SK-N-SH (cell line): ENCODE results near the gene ASAP2. TPM values are rescaled to one million over a fixed set of nuclear protein-coding genes. Genes with fewer than 3 reads are reported as not detected.

ENCODE experiments used
- CTCF ChIA-PET: fragments of 300-600, 350-600 bp; formaldehyde crosslinking; extraction: SDS; loops from one replicate; lab custom pipeline; 2021; lab: Yijun Ruan, JAX
- POLR2A ChIA-PET: fragments of 350-600 bp; sonication (Branson Sonifier 250); formaldehyde crosslinking; extraction: SDS; loops from one replicate; lab custom pipeline; 2020; ENCODE audit warnings: antibody characterized with exemption, inconsistent platforms; lab: Yijun Ruan, JAX
- DNase-seq: peaks from one replicate; pipeline ENCODE4 v3.0.0; 2012
- H2AFZ ChIP-seq: fragments of 200-600 bp; sonication (generic); 2 replicates; pipeline ENCODE4 v1.8.1; 2016; ENCODE audit warnings: antibody characterized with exemption, mild to moderate bottlenecking, low read depth
- H3F3A ChIP-seq: fragments of 200-600 bp; sonication (generic); replicated peaks from 2 replicates; pipeline ENCODE3; 2016; ENCODE audit warnings: antibody characterized with exemption, mild to moderate bottlenecking; ENCODE audit not compliant: insufficient read depth
- H3K27ac ChIP-seq, 2 experiments: fragments of 200-500 bp in 1 of 2; fragments of 200-600 bp in 1 of 2; sonication (Bioruptor generic) in 1 of 2; sonication (generic), shearing (Covaris generic) in 1 of 2; 2 replicates each; pipeline versions ENCODE4 v1.5.1 to v1.6.1; 2014 to 2016; ENCODE audit warnings: low read depth in 2 of 2, inconsistent platforms in 1 of 2, low read length in 1 of 2, mild to moderate bottlenecking in 1 of 2, mixed read lengths in 1 of 2
- H3K27me3 ChIP-seq: fragments of 200-600 bp; sonication (generic), shearing (Covaris generic); 2 replicates; pipeline ENCODE4 v1.6.1; 2016; ENCODE audit warnings: mixed run types; ENCODE audit not compliant: insufficient read depth
- H3K36me3 ChIP-seq, 2 experiments: fragments of 200-500 bp in 1 of 2; fragments of 200-600 bp in 1 of 2; sonication (Bioruptor generic) in 1 of 2; sonication (generic) in 1 of 2; replicated peaks in 1 of 2; 2 replicates each; pipeline versions ENCODE3 to v1.5.1; 2014 to 2016; ENCODE audit warnings: low read length in 1 of 2, mild to moderate bottlenecking in 1 of 2; ENCODE audit not compliant: insufficient read depth in 2 of 2, control insufficient read depth in 1 of 2
- H3K4me1 ChIP-seq, 2 experiments: fragments of 200-500 bp in 1 of 2; fragments of 200-600 bp in 1 of 2; sonication (Bioruptor generic) in 1 of 2; sonication (generic), shearing (Covaris generic) in 1 of 2; 2 replicates each; pipeline versions ENCODE4 v1.5.1 to v1.6.1; 2014 to 2016; ENCODE audit warnings: low read depth in 1 of 2, low read length in 1 of 2, mixed run types in 1 of 2; ENCODE audit not compliant: insufficient read depth in 2 of 2, control insufficient read depth in 1 of 2
- H3K4me2 ChIP-seq: fragments of 200-600 bp; sonication (generic), shearing (Covaris generic); 2 replicates; pipeline ENCODE4 v1.6.1; 2017; ENCODE audit warnings: mixed run types
- H3K4me3 ChIP-seq, 2 experiments: fragments of 200-500 bp in 1 of 2; fragments of 200-600 bp in 1 of 2; sonication (Bioruptor generic) in 1 of 2; sonication (generic), shearing (Covaris generic) in 1 of 2; 2 replicates each; pipeline versions ENCODE4 v1.5.1 to v1.8.1; 2014 to 2016; ENCODE audit warnings: low read depth in 2 of 2, inconsistent platforms in 1 of 2, low read length in 1 of 2, mild to moderate bottlenecking in 1 of 2, mixed read lengths in 1 of 2, moderate library complexity in 1 of 2
- H3K79me2 ChIP-seq: fragments of 200-600 bp; sonication (generic); 2 replicates; pipeline ENCODE4 v1.8.1; 2017; ENCODE audit warnings: mild to moderate bottlenecking; ENCODE audit not compliant: insufficient read depth
- H3K9ac ChIP-seq: fragments of 200-600 bp; sonication (generic); 2 replicates; pipeline ENCODE4 v1.6.1; 2017; ENCODE audit warnings: mixed run types
- H3K9me2 ChIP-seq: fragments of 200-600 bp; sonication (generic); 2 replicates; pipeline ENCODE4 v1.6.1; 2017; ENCODE audit warnings: mixed run types
- H3K9me3 ChIP-seq: fragments of 200-600 bp; sonication (generic); 2 replicates; pipeline ENCODE4 v1.6.1; 2017; ENCODE audit warnings: mixed run types, mild to moderate bottlenecking, moderate library complexity
- H4K20me1 ChIP-seq: fragments of 200-600 bp; sonication (generic); 2 replicates; pipeline ENCODE4 v1.6.1; 2017; ENCODE audit warnings: mild to moderate bottlenecking, mixed run types; ENCODE audit not compliant: insufficient read depth
- CHD2 ChIP-seq: fragments of 150-350 bp; IDR thresholded peaks from 2 replicates; pipeline ENCODE4 v1.6.1; 2018; ENCODE audit warnings: low read length; ENCODE audit not compliant: partially characterized antibody
- FOSL2 ChIP-seq: IDR thresholded peaks from 2 replicates; pipeline ENCODE4 v1.4.0; 2012; ENCODE audit warnings: low read depth, mild to moderate bottlenecking, moderate library complexity, borderline replicate concordance
- FOXJ3 ChIP-seq: sonication (generic); formaldehyde crosslinking; IDR thresholded peaks from 2 replicates; pipeline ENCODE4 v1.5.1; 2020; ENCODE audit warnings: mild to moderate bottlenecking, missing genetic modification reagents
- GATA2 ChIP-seq: sonication (generic); formaldehyde crosslinking; IDR thresholded peaks from 2 replicates; pipeline ENCODE4 v1.5.0; 2020; ENCODE audit warnings: mild to moderate bottlenecking, missing genetic modification reagents
- MEF2A ChIP-seq: IDR thresholded peaks from 2 replicates; pipeline ENCODE4 v1.4.0; 2012; ENCODE audit warnings: low read depth, borderline replicate concordance
- NRF1 ChIP-seq: IDR thresholded peaks from 2 replicates; pipeline ENCODE4 v1.6.1; 2012; ENCODE audit warnings: low read depth, mild to moderate bottlenecking, low read length
- RAD21 ChIP-seq: IDR thresholded peaks from 2 replicates; pipeline ENCODE4 v1.6.1; 2012; ENCODE audit warnings: mild to moderate bottlenecking, low read length
- RCOR1 ChIP-seq: fragments of 150-350 bp; IDR thresholded peaks from 2 replicates; pipeline ENCODE4 v1.6.1; 2017; ENCODE audit warnings: antibody characterized with exemption, low read length
- SMC3 ChIP-seq: IDR thresholded peaks from 2 replicates; pipeline ENCODE4 v1.6.1; 2012; ENCODE audit warnings: low read depth, low read length, improper control_type of control experiment
- TEAD4 ChIP-seq: IDR thresholded peaks from 2 replicates; pipeline ENCODE4 v1.4.0; 2012; ENCODE audit warnings: mild to moderate bottlenecking, borderline replicate concordance; ENCODE audit not compliant: insufficient read depth
- YY1 ChIP-seq: IDR thresholded peaks from 2 replicates; pipeline ENCODE4 v1.4.0; 2012; ENCODE audit warnings: low read depth, mild to moderate bottlenecking
- WGBS: methylation state at CpG from one replicate; pipeline ENCODE4 v1.1.6; 2017; ENCODE audit warnings: low lambda C conversion rate; 5-methylcytosine and 5-hydroxymethylcytosine counted together
- polyA plus RNA-seq, 3 experiments: library from polyadenylated mRNA; depleted of rRNA; stranded (reverse); fragments of >200 nt; gene quantifications; 2 replicates each; pipeline ENCODE4 v1.2.3, GENCODE V29; 2012
- TF ChIP-seq, protein P1 (sequence below): IDR thresholded peaks from 2 replicates; pipeline ENCODE4 v1.4.0; 2012; ENCODE audit warnings: low read depth
- TF ChIP-seq, protein P2 (sequence below): IDR thresholded peaks from 2 replicates; pipeline ENCODE4 v1.4.0; 2012; ENCODE audit warnings: low read depth, borderline replicate concordance
- TF ChIP-seq, protein P3 (sequence below): fragments of 150-350 bp; IDR thresholded peaks from 2 replicates; pipeline ENCODE4 v1.6.1; 2016; ENCODE audit warnings: mild to moderate bottlenecking, low read depth, low read length
- TF ChIP-seq, protein P4 (sequence below): IDR thresholded peaks from 2 replicates; pipeline ENCODE4 v1.4.0; 2012; ENCODE audit warnings: low read depth, borderline replicate concordance

Gene ASAP2
- polyA plus RNA-seq, 1 of the 3 experiments (the other 2 are of a cell fraction), result 37.9 TPM

DNA sequence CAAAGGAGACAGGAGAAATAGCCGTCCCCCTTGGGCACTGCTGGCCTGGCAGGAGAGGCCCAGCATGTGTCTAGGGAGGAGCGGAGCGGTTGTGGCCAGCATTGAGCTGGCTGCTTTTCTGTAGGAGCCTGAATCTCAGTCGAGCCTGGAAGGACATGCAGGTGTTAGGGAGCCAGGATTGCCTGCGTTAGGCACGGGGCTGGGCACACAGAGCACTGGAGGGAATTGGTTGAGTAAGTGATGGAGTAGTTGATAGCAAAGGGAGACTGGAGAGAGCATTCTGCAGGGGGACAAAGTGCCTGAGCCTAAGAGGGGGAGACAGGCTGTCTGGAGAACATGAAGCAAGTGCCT is 22.8 kb downstream of the ASAP2 start:
- POLR2A ChIA-PET, result interaction anchor here (1.1 to 1.3 kb wide), 2 partner anchors 21 to 80 kb away, joined by 3 to 4 read pairs; no protein-coding TSS in a partner anchor
- Histone ChIP-seq H3F3A (peaks cover 60% of the 10 kb centered on the region), H3K9me3 (no peaks in the 10 kb centered on the region), H3K79me2 (peaks cover 89% of the 10 kb centered on the region), H2AFZ (no peak overlapping the region), H3K9me2 (no peaks in the 10 kb centered on the region), H3K9ac (peak overlapping the region; percentile 79; the same call in 1 of the 2 replicates), H3K27ac (peak overlapping the region; percentile 99 to 100), H3K4me3 (no peak overlapping the region), H4K20me1 (no peaks in the 10 kb centered on the region), H3K4me1 (peaks cover 86 to 96% of the 10 kb centered on the region in 2 experiments), H3K27me3 (no peaks in the 10 kb centered on the region), H3K36me3 (peaks cover 0 to 5% of the 10 kb centered on the region in 2 experiments), H3K4me2 (peak overlapping the region; percentile 71)
- TF ChIP-seq SMC3 (no peak), NRF1 (no peak), RAD21 (no peak), MEF2A (no peak), TEAD4 (no peak), RCOR1 (no peak), CHD2 (no peak), FOSL2 (no peak), YY1 (no peak), GATA2 (no peak), FOXJ3 (CRISPR knock-in tag) (no peak)
- TF ChIP-seq, protein P1, sequence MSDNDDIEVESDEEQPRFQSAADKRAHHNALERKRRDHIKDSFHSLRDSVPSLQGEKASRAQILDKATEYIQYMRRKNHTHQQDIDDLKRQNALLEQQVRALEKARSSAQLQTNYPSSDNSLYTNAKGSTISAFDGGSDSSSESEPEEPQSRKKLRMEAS, result no peak
- TF ChIP-seq, protein P2, sequence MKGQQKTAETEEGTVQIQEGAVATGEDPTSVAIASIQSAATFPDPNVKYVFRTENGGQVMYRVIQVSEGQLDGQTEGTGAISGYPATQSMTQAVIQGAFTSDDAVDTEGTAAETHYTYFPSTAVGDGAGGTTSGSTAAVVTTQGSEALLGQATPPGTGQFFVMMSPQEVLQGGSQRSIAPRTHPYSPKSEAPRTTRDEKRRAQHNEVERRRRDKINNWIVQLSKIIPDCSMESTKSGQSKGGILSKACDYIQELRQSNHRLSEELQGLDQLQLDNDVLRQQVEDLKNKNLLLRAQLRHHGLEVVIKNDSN, result no peak
- TF ChIP-seq, protein P3, sequence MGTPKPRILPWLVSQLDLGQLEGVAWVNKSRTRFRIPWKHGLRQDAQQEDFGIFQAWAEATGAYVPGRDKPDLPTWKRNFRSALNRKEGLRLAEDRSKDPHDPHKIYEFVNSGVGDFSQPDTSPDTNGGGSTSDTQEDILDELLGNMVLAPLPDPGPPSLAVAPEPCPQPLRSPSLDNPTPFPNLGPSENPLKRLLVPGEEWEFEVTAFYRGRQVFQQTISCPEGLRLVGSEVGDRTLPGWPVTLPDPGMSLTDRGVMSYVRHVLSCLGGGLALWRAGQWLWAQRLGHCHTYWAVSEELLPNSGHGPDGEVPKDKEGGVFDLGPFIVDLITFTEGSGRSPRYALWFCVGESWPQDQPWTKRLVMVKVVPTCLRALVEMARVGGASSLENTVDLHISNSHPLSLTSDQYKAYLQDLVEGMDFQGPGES, result no peak
- TF ChIP-seq, protein P4, sequence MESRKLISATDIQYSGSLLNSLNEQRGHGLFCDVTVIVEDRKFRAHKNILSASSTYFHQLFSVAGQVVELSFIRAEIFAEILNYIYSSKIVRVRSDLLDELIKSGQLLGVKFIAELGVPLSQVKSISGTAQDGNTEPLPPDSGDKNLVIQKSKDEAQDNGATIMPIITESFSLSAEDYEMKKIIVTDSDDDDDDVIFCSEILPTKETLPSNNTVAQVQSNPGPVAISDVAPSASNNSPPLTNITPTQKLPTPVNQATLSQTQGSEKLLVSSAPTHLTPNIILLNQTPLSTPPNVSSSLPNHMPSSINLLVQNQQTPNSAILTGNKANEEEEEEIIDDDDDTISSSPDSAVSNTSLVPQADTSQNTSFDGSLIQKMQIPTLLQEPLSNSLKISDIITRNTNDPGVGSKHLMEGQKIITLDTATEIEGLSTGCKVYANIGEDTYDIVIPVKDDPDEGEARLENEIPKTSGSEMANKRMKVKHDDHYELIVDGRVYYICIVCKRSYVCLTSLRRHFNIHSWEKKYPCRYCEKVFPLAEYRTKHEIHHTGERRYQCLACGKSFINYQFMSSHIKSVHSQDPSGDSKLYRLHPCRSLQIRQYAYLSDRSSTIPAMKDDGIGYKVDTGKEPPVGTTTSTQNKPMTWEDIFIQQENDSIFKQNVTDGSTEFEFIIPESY, result no peak
- 87% methylated on average over 6 of the region's 6 CpGs for WGBS
- DNase-seq, result no peak
- CTCF ChIA-PET, result interaction anchor here (0.9 to 8.7 kb wide), 3 partner anchors 22 to 129 kb away, joined by 3 to 93 read pairs (median 3); partner anchors contain the start of gene ASAP2
